GF-D8 (cell line): ENCODE measurements around the gene SIGLEC9.

Experiments
- DNase-seq: peaks from one replicate; lab custom pipeline; 2025; lab: John Stamatoyannopoulos, UW

Gene SIGLEC9

DNA sequence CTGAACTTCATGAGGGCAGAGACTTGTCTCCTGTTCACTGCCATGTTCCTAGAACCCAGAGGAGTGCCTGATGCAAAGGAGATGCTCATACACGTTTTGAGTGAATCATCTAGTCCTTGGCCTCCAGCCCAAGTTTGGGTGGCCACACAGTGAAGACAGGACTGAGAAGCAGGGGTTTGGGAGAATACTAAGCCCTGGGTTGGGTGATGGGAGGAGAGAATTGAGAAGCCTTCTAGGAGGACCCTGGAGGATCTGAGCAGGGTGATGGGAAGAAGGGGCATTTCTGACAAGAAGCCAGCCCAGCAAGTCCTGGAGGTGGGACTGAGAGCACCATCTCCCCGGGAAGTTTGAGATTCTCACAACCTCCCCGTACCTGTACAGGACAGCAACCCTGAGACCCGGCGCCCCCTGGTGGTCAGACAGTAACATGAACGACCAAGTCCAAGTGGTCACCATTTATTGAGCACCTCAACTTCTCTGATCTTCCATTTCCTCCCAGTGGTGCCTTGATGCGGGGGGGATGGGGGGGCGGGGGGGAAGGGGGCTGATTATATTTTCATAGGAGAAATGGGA, 27.5 kb upstream of the SIGLEC9 start:
- DNase-seq = peak; percentile 3

DNA sequence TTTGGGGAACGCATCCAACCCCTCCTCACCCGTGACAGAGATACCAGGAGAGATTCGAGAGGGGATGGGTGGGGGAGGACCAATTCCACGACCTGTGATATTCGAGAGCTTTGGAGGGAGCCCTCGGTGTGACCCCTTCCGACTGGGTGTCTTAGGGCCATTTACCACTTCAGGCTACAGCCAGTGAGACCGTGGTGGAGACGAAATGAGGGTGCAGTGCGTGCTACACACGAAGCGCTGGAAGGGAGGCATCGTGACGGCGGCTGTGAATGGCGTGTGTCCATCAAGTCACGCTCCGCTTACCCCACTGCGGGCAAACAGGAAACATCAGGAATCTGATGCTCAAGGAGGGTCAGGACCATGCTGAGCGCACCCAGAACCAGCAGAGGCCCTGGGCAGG, 26.9 kb upstream of the SIGLEC9 start:
- DNase-seq = no peak

DNA sequence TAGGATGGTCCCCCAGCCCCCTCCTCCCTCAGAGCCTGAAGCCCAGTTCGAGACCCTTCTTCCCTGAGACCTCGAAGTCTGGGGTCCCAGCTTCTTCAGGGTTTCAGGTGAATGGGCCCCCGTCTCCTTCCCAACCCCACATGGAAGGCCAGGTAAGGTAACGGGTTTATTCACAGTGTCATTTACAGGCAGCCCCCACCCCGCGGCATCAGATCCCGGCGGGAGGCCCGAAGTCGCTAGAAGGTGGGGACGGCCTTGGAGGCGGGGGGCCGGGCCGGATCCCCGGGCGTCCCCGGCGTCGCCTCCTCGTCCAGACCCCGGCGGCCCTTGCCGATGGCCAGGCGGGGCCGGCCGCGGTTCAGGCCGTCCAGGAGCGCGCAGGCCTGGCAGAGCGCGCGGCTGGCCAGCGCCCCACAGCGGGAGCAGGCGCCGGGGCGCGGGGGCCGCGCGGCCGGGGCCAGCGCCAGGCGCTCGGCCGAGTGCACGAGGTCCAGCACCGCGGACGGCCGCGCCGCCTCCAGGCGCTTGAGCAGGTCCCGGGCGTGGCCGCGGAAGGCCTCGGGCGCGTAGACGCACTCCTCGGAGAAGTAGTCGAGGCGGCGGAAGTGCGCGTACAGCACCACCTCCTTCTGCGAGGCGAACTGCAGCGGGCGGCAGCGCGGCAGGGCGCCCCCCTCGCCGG, 26.2 kb upstream of the SIGLEC9 start:
- DNase-seq = no peak

DNA sequence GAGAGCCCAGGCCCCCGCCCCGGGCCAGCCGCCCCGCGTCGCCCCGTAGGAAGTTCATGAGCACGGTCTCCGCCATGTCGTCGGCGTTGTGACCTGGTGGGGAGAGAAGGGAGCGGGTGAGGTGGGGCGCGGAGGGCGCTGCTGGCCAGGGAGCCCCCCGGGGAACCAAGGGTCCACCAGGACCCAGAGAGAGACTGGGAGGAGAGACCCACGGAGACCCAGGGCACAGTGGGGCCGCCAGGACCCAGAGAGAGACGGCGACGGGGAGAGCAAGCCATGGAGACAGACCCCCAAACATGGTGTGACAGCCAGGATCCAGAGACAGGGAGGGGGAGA, 25.7 kb upstream of the SIGLEC9 start:
- no peak for DNase-seq

DNA sequence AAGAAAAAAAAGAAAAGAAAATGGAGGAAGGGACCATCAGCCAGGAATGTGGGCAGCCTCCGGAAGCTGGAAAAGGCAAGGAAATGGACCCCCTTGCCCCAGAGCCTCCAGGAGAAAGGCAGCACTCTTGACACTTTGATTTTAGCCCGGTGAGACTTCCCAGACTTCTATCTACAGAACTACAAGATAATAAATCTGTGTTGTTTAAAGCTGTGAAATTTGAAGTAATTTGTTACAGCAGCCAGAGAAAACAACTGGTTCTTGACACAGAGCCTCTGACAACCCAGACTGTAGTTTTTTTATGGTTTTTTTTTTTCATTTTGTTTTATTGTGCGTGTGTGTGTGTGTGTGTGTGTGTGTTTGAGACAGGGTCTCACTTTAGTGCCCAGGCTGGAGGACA, 24.1 kb upstream of the SIGLEC9 start:
- no peak for DNase-seq

DNA sequence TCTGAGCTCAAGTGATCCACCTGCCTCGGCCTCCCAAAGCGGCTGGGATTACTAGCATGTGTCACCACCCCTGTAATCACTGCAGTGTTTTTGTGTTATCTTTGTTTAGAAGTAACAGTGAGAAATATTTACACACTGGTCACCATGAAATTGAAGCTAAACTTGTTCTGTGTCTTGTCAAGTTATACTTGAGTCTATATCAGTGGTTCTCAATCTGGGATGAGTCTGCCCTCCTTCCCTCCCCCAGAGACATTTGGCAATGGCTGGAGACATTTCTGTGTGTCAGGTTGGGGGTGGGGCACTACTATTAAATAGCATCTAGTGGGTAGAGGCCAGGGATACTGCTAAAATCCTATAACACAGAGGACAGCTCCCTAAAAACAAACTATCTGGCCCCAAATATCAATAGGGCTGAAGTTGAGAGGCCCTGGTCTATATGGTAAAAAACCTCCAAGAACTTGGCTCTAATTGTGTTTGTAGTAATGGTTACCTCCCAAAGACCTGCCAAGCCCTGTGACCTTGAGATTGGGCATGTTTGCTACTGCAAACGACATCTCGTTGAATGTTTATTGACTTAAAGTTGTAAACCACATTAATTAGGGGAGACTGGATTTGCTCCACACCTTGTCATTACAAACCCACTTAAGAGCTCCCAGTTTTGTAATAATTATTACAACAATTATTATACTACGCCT, 23.4 kb upstream of the SIGLEC9 start:
- no peak for DNase-seq

DNA sequence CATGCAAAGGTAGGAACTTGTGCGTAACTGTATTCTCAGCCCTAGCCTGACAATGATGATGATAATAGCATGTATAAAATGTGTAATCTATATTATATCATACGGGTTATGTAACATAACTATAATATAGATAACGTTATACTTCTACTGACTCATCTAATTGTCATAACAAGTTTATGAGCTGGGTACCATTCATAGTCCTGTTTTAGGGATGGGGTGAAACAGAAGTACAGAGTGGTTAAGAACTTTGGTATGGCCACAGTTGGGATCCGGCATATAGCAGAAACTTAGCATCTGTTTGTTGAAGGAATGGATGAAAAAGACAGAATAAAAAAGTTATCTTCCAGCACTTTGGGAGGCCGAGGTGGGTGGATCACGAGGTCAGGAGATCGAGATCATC, 21.7 kb upstream of the SIGLEC9 start:
- no peak for DNase-seq

DNA sequence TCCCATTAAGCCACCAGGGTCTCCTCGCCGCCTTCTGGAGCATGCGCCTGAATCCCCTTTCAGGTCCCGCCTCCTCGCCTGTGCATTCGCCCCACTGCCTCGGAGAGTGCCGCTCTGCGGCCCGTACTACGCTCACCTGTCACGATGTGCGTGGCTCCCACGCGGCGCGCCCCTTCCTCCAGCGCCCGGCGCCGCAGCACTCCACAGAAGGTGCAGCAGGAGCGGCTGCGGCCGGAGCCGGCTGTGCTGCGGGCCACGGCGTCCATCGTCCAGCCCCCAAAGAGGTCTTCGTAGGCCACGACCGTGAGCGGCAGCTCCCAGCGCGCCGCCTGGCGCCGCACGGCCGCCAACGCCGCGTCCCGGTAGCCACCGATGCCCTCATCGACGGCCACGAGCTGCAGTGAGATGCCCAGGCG, 20.8 kb upstream of the SIGLEC9 start:
- no peak for DNase-seq

DNA sequence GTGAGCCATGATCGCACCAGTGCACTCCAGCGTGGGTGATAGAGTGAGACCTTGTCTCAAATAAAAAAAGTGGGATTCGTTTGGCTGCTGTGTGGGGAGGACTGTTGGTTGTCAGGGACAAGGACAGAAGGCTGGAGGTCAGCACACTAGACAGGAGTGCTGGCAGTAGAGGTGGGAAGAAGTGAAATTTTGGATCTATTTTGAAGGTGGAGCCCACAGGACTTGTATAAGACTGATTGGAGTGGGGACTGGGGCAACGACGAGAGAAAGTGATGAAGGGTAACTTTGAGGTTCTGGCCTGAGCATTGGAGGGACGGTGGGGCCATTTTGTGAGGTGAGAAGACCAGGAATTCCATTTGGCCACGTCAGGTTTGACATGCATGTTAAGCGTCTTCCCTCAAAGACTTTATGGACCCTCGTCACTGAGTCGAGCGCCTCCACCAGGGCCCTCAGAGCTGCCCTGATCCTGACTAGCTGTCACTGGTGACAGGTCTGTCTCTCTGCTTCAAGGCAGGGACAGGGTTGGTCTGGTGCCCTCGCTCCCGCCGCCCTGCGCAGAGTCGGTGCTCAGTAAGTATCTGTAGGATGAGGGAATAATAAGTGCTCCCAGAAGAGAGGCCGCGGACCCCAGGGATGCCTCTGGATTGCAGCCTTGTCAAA, 17.2 kb upstream of the SIGLEC9 start:
- DNase-seq = no peak

DNA sequence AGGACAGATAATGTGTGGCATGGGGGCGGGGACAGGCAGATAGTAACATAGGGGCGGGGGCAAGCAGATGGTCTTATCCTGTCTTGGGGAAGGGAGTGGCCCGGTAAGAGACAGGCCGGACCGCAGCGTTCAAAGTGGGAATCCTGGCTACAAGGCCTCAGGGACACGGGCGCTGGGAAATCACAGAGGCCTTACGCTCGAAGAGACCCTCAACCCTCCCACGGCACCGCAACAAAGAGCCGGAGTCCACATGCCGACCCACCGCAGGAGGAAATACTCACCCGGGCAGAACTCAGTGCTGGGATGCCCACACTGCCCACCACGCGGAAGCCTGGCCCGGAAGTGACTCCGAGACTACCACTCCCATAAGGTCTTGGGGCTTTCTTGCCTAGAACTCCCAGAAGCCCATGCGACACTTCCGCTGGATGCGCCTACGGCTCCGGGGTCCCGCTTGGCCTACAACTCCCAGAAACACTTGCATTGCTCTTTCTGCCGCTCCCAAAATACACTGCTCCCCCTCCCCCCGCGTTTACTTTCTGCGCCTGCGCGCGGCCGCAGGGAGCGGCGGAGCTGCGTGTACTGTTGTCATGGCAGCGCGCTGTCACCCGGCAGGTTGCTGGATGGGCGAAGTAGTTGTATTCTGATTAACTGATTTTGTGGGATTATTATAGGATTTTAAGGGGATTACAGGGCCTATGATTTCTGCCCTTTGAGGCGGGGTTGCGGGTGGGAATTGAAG, 16.5 kb upstream of the SIGLEC9 start, which contains the start of gene CTU1:
Gene CTU1 (minus strand): TSS at position 344 of the 739 bp plus-strand sequence. CDS start 3,840 bp downstream, outside the sequence.
- DNase-seq = peak; percentile 97

DNA sequence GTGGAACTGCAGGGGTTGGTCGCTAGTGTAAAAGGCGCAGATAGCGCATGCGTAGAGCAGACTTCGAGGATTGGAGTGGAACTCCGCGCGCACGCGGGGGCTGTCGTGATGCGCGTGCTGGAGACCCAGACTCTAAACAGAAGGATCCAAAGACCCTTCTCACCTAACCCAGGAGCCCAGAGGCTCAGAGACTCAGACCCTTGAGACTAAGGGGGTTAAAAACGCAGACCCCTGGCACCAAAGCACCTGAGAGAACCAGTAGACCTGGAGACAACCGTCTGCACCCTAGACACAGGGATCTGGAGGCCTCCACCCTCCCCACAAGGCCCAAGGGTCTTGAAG, 15.9 kb upstream of the SIGLEC9 start:
- no peak for DNase-seq

DNA sequence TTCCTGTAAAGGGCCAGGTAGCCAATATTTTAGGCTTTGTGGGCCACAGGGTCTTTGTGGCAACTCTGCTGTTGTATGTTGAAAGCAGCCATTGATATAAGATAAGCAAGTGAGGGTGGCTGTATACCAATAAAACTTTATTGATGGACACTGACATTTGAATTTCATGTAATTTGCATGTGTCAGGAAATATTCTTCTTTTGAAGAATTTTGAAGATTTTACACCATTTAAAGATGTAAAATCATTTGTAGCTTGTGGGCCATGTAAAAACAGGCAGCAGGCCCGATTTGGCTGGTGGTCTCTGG, 14.1 kb upstream of the SIGLEC9 start:
- no peak for DNase-seq

DNA sequence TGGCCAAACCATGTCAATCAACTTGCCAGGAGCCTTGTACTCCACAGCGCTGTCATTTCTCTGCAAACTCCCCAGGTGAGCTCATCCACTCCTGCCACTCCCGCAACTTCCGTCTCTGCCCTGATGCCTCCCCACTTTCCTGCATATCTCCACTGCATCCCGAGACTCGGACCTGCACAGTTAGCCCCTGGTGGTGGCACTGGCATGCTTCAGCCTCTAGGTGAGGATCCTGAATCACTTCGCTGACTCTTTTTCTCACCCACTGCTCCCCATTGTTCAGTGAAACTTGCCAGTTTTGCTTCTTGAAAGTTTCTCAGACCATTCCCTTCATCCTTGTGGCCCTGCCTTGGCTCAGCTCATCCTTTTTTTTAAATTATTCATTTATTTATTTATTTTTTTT, 13.1 kb upstream of the SIGLEC9 start:
- DNase-seq = no peak

DNA sequence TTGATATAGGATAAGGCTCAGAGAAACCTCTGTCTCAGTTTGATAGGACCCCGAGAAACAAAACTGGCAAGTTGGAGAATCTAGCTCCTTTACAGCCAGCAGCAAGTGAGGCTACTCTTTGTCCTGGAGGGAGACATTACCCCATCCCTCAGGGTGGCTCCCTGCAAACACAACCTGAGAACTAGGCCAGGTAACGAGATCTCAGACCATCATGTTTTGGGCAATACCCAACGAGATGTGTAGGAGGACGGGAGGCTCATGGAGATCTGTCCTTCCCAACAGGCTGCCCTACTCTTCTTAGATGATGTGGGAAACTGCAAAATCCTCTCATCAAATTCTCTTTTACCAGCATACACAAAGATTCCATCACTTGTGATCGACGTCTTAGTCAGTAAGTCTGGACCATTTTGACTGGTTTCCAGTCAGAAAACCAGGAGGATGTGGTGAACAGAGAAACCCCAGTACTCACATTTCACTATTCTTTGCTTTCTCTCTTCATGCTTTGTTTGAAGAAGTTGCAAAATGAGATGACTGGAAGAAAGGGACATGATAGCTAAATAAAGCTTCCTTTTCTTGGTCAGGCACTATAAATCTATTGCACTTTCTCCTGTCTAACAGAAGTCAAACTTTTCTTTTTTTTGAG, 10.5 kb upstream of the SIGLEC9 start:
- no peak for DNase-seq

DNA sequence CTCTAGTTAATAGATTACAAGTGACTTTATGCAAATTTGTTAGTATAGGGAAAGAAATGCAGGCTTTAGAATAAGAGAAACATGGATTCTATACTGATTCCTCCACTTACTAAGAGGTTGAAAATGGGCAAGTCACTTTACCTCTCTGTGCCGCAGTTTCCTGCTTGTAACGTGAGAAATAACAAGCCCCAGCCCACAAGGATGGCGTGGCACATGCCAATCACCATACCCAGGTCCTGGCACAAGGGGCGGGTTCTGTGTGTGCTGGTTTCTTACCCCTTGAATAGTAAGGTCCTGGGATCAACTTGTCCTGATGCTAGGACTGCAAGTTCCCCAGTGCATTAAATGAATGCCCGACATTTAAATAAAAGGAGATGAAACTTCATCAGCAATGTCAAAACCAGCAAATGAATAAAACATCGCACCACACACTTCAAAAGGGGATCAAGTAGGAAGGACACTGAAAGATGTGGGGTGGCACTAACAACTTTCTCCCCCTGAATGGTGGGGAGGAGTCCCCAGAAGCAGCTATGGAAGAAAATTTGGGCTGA, 7.9 kb upstream of the SIGLEC9 start:
- no peak for DNase-seq

DNA sequence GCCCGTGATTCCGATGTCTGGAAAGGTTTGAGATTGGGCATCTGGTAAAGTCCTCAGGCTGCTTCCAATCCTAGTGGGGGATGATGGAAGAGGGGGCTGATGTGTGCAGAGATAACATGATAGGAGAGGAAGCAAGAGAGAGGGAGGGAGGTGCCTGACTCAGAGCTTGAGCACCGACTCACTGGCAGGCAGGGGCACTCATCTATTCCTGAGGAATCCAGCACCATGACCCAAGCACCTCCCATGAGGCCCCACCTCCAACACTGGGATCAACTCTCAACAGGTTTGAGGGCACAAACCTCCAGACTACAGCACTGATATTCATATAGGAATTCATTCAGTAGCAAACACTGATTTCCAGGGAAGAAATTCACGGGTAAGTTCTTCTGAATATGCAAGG, 5.6 kb upstream of the SIGLEC9 start:
- no peak for DNase-seq

DNA sequence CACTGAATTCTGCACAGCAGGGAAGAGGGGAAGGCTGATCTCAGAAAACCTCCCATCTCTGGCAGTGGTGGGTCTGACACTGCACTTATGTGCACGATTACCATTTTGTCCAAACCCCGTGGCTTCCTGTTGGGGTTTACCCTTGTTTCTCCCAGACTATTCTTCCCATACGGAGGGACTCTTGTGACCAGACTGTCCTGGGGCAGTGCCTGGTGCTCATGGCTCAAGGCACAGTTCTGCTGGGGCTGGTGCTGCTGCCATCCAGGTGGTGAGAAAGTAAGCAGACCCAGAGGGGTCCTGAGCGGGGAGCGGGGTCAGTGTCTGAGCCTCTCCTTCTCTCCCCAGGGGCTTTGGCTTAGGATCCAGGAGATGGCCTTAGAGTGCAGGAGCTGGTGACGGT, 5.1 kb upstream of the SIGLEC9 start:
- no peak for DNase-seq

DNA sequence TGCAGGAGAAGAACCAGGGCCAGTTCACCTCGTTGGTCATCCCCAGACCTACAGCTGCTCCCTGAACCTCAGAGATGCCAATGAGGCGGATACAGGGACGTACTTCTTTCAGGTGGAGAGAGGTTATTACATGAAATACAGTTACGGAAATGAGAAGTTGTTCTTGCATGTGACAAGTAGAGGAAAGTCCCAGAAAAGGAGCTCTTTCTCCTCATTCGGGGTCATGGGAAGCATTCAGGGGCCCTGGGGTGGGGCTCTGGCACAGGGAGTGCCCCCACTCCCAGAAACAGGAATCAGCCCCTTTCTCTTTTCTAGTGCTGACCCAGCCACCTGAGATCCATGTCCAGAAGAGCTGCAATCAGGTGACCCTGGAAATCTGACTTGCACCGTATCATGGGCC, 4.5 kb upstream of the SIGLEC9 start:
- no peak for DNase-seq

DNA sequence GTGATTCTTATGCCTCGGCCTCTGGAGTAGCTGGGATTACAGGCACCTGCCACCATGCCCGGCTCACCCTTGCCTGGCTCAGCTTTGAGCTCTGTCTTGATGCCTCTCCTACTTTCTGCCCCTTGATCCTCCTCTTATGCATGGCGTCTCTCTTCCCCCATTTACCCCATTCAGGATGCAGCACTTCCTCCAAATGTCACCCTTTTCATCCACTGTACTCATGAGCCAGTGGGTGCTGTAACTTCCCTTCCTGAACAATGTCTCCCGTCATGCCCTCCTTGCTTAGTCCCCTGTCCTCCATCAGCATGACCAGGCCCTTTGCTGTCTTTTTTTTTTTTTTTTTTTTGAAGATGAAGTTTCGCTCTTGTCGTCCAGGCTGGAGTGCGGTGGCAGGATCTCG, 3.4 kb upstream of the SIGLEC9 start:
- DNase-seq = no peak

DNA sequence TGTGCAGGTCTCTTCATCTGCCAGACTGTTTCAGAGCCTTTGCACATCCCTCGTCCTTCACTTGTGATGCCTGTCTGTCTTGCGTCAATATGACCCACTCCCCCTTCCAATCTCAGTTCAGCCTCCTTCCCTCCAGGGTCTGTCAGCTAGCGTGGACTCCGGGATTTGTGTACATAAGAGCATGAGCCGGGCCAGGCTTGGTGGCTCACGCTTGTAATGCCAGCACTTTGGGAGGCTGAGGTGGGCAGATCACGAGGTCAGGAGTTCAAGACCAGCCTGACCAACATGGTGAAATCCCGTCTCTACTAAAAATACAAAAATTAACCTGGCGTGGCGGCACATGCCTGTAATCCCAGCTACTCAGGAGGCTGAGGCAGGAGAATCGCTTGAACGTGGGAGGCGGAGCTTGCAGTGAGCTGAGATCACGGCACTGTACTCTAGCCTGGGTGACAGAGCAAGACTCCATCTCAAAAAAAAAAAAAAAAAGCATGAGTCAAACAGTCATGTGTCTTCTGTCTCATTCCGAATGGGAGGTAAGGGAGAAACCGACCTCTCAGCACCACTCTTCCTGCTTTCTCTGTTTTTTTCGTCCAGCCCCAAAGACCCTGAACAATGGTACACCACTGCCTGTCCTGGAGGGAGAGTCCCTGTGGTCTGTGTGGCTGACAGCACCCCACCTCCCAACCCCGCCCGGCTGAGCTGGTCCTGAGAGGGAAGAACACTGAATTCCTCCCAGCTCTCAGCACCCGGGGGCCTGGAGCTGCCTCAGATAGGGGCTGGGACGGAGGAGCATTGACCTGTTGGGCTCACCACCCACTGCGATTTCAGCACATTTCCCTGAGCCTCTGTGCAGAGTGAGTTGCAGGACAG, 2.4 kb upstream of the SIGLEC9 start:
- DNase-seq = no peak

DNA sequence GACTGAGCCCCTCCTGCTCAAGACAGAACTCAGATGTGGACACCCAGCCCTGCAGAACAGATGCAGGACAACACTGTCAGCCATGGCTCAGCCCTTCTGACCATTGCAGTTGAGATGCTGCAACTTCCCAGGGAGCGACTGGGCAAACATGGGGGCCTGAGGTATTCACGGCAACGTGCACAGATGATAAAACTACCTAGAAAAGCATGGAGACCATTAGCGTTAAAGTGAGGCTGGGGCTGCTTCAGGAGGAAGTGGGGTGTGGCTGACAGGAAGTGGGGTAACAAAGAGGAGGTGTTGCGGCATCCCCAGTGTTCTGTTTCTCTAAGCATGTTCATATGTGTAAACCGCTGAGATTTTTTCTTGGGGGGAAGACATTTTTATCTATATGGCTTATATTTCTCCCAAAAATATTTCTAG, 1.3 kb upstream of the SIGLEC9 start:
- DNase-seq = peak; percentile 8
